ENCODE measurements around the gene PLXND1.

DNA sequence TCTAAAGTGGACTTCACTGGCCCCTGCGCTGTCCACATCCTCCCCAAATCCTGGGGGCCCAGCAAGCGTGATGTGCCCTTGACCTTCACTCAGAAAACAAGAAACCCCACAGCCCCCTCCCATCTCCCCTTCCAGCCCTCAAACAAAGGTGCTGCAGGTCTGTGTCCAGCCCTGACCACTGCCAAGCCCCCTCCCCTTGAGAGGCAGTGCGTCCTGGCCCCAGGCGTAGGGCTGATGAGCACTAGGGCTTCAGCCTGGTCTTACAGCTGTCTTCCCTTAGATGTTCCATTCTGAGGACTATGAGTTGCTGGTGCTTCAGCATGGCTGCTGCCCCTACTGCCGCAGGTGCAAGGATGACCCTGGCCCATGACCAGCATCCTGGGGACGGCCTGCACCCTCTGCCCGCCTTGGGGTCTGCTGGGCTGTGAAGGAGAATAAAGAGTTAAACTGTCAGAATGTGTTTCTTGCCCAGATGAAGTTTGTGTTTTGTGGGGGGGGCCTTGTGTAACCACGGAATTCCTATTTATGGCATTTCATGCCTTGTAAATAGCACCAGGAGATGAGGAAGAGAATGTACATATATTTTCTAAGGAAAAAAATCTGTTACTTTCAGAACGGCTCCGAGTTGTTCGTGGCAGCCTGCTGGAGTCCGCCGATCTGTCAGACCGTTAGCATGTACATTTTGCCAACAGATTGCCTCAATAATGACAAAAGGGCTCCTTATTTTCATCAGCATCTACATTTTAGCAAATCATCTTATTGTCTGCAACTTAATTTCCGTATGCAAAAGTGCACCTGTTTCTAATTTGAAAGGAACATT lies 86.4 kb downstream of the PLXND1 start:
- TF ChIP-seq, protein P1, sequence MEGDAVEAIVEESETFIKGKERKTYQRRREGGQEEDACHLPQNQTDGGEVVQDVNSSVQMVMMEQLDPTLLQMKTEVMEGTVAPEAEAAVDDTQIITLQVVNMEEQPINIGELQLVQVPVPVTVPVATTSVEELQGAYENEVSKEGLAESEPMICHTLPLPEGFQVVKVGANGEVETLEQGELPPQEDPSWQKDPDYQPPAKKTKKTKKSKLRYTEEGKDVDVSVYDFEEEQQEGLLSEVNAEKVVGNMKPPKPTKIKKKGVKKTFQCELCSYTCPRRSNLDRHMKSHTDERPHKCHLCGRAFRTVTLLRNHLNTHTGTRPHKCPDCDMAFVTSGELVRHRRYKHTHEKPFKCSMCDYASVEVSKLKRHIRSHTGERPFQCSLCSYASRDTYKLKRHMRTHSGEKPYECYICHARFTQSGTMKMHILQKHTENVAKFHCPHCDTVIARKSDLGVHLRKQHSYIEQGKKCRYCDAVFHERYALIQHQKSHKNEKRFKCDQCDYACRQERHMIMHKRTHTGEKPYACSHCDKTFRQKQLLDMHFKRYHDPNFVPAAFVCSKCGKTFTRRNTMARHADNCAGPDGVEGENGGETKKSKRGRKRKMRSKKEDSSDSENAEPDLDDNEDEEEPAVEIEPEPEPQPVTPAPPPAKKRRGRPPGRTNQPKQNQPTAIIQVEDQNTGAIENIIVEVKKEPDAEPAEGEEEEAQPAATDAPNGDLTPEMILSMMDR (IDR thresholded peaks at IDR 0.05; ENCODE audit: borderline replicate concordance, extremely low read depth, low read length, poor library complexity, severe bottlenecking) = no peak
- no peak for TF ChIP-seq EZH2 (IDR thresholded peaks at IDR 0.05; ENCODE audit: borderline replicate concordance, low read depth, low read length, severe bottlenecking)
